GM18909 (cell line): ENCODE data around the gene IQGAP2.
"Not testable (repeated sequence)": the region's sequence is repeated elsewhere in the genome, so short reads cannot be mapped to it uniquely, and the experiment has no call there.

Source experiments
- ATAC-seq: cut with Tn5 transposase; IDR thresholded peaks from one replicate; pipeline ENCODE4 v1.9.1; 2021; ENCODE audit warnings: mild to moderate bottlenecking; ENCODE audit not compliant: unreplicated experiment, poor library complexity

IQGAP2 gene

DNA sequence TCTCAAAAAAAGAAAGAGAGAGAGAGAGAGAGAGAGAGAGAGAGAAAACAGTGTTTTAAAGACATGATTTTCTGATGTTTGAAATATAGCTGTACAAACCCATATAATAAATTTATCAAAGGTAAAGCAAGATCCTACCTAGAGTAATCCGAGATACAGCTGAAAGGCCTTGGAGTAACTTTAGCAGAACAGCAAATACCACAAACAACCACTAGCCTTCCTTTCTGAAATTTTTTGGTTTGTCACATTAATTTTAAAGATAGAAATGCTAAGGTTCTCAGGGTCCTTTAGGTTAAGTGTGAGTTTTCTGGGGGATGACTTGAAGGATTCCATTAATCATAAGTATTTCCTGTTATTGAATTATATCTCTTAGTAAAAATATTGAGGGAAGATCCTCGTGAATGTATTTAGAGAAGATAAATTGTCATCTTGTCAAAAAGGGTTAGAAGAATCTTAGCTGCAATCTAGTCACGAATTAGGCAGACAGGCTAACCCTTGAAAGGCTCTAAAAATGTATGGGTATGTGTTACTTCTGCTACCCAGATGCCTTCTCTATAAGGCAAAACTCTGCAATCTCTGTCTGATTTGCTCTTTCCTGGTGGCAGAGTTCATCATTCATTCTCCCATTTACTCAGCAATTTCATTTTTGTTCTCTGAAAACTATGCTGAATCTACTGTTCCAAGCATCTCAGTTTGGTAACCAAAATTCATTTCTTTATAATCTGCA is 192.8 kb downstream of the IQGAP2 start:
- ATAC-seq, result no peak

DNA sequence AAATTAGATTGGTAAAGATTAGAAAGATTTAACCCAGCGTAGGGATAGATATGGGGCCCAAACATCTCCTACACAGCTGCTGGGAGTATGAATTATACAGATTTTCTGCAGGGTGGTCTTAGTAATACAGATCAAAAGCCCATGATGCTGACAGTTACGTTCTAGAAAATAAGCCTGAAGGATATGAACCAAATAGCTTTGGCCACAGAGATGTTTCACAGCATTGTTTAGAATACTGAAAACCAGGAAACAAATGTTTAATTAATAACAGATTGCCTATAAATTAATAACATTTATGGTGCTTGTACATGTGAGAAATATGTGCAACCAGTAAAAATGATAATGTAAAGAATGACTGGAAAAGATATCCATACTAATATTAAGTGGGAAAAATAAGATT is 195.4 kb downstream of the IQGAP2 start:
- ATAC-seq, result no peak

DNA sequence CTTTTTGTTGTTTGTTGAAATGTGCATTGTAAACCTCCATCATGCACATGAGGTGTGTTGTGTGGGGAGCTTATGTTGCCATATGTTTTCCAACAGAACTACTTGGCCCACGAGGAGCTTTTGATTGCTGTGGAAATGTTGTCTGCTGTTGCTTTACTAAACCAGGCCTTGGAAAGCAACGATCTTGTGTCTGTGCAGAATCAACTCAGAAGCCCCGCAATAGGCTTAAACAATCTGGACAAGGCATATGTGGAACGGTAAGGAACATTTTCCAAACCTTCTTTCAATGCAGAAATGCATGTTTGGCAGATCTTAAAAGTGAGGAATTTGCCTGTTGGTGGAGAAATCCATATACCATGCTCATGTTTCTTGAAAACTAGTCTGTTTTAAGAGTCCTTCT is 197.6 kb downstream of the IQGAP2 start:
- ATAC-seq, result no peak

DNA sequence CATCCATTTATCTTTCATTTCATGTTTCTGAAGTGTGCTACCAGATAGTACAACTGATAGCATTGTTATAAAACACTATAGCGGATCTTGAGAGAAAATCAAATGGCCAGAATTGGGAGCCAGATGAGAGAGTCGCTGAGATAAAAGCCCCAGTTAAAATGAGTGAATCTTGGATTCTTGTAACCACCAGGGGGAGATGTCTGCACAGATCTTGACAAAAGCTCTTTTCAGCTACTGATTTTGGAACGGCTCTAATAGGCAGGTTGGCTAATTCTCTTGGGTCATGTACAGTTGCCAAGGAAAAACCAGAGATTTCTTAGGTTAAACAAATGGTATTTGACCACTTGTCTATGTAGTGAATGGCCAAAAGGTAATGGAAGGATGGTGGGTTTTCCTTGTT is 198.4 kb downstream of the IQGAP2 start:
- no peak for ATAC-seq

DNA sequence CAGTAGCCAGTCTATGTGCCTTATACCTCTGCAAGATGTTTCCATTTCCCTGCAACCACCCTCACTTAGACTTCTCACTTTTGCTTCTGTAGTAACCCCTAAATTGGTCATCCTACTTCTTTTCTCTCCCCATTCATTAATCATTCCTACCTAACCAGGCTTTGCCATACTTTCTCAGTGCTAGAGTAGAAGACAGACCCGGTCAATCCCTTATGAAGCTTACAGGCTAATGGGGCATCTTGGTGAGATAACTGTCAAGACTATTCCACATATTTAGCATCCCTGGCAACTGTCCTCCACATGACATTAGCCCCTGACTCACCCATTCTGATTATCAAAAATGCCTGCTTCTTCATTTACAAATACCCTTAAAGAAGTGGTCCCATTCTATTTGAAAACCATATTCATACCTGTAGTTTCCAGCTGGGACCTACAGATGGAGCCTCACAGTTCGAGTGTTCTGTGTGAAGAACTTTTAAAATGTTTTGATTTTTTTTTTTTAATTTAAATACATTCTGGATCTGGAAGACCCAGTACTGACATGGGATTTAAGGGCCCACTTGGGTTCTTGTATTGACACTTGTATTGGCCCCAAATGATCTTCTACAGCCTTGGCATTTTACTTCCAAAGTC is 199.1 kb downstream of the IQGAP2 start:
- no peak for ATAC-seq

DNA sequence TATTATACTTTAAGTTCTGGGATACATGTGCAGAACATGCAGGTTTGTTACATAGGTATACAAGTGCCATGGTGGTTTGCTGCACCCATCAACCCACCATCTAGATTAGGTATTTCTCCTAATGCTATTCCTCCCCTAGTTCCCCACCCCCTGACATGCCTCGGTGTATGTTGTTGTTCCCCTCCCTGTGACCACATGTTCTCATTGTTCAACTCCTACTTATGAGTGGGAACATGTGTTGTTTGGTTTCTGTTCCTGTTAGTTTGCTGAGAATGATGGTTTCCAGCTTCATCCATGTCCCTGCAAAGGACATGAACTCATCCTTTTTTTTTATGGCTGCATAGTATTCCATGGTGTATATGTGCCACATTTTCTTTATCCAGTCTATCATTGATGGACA is 200.9 kb downstream of the IQGAP2 start:
- ATAC-seq, result not testable (repeated sequence)

DNA sequence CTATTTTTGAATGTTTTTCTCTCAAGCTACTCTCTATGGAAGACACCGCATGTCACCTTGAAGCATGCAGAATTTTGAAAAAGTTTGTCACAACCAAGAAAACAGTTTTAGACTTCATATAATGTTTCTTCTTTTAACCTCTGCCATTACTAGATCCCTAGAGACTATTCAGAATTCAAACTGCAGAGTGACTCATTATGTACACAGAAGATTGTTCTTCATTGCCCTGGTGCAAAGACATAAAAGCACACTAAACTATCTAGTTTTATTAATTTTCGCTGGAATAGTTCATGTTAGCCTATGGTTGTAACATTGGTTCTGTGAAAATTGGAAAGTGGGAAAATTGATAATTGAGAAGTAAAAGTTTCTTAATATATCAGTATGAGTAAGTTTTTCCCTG is 201.8 kb downstream of the IQGAP2 start:
- no peak for ATAC-seq

DNA sequence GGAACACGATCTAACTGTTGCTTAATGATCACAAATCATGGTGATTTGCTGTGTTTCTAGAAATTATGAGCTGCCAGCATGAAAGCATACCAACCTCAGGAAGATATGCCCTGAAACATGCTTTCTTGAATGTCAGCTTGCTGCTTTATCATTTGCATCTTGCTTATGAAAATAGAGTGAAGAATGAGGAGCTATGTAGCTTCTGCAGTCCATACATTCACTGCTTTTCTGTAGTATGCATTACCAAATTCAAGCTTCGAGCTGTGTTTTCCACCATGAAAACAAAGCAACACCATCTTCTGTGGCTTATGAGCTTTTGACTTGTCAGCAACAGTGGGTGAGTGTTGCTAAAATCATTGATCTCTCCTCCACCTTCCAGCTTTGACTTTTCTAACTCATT is 203.6 kb downstream of the IQGAP2 start:
- no peak for ATAC-seq

DNA sequence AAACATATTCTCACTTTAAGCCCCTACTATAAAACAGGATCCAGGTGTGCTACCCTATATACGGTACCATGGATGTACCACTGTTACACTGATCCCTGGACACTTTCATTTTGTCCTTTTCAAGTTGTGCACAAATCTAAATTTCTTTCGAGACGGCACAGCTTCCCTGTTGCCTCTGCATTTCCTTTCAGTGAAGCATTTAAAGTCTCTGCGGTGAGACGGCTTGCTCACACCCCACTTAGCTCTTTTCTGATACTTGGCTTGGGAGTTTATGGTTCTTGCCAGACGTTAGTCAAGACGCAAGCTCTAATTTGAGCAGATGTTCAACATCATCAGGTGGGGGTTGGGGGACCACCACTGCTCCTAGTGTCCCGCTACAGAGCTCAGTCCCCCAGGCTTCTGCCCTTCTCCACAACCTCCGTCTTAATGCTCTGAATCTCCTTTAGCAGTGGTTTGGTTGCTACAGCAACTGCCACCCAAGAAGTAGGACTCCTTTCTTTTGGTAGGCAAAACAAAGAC is 204.3 kb downstream of the IQGAP2 start:
- no peak for ATAC-seq

DNA sequence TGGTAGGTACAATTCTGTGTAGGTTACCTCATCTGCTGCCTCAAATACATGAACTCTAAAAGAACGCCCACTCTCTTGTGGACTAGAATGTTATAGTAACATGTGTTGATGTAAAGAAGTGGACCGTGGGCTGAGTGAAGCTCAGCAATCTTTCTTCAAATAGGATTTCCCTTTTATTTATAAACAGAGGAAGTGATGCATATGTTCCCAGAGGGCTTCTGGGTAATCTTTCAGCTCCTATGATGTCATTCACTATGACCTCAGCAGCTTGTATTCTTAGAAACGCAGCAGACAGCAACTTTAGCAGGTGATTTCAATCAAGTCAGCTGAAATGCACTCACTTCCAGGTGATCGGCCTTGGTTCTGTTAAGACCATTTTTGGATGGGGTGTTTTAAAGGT is 205.7 kb downstream of the IQGAP2 start:
- no peak for ATAC-seq

DNA sequence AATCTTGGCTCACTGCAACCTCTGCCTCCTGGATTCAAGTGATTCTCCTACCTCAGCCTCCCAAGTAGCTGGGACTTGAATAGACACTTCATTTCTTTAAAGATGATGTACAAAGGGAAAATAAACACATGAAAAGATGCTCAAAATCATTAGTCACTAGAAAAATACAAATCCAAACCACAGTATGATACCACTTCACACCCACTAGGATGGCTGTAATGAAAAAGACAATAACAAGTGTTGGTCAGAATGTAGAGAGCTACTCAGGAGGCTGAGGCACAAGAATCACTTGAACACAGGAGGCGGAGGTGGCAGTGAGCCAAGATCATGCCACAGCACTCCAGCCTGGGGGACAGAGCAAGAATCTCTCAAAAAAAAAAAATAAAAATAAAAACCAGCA is 207.1 kb downstream of the IQGAP2 start:
- no peak for ATAC-seq

DNA sequence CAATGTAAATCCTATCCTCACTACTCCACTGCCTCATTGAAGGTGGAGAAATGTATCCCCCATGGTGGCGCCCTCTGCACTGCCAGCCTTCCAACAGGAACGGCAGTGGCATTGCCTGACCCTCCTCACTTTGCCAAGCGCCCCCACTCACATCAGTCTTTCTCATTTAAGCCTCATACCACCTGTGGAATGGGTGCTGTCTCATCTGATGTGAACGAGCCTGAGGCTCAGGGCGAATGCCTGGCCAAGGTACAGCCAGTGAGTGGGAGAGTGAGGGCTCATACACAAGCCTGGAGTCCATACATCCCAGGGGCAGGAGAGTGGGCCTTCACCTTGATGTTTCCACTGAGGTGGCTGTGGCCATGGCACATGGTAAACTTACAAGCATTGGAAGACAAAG is 209.9 kb downstream of the IQGAP2 start:
- ATAC-seq, result no peak

DNA sequence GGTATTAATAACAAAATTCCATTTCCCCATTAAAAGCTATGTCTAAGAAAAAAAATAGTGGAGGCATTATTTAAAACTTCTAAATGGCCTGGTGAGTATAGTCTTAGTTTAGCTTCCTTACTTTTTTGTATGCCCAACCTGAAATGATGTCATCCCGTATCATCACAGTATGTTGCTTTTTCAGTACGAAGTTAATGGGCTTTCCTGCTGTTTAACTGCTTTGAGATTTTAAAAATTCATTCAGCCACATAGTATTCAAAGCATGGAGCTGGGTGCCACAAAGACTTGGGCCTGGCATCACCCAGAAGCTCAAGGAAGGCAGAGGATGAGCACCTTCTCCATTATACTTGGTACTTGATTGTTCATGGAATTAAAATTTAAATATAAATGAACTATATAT is 212.7 kb downstream of the IQGAP2 start:
- ATAC-seq, result no peak

DNA sequence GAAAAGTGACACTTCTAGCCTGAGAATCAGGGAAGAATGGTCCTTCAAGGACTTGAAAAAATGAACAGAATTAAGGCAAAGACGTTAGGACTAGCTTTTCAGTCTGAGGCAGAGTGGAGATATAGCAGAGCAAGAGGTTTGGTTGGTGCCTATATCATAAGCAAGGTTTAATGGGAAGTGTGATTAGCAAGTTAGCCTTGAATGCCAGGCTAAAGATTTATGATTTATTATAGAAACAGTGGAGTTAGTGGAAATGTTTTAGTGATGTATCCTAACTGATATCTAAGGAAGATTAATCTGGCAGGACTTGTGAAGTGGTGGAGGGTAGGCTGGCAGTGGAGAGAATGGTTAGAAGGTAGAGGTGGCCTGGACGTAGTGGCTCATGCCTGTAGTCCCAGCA is 213.1 kb downstream of the IQGAP2 start:
- ATAC-seq, result no peak

DNA sequence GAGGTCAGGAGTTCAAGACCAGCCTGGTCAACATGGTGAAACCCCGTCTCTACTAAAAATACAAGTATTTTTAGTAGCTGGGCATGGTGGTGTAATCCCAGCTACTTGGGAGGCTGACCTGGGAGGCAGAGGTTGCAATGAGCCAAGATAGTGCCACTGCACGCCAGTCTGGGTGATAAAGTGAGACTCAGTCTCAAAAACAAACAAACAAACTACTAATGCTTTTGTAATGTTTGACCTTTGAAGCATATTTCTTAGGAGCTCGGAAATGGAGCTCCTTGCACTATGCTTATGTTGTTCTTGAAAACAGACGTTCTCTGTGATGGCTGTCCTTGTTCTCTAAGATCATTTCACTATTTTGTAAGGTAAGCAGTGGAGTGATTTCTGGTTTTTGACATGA is 214.1 kb downstream of the IQGAP2 start:
- no peak for ATAC-seq

DNA sequence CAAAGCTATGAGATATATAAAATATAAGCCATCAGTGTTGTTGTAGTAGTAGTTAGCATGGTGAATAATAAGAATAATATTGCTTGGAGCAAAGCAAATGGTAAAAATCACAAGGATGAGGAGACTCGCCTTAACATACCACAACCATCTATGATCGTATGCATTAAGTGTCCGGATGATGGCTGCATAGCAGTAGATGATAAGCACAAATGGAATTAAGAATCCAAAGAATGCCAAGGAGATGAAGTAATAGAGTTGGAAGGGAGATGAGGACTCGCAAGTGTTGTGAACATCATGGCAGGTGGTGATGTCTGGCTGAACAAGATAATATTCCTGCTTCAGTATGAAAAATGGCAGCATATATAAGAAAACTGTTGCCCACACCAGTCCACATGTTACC is 214.6 kb downstream of the IQGAP2 start:
- ATAC-seq, result no peak

DNA sequence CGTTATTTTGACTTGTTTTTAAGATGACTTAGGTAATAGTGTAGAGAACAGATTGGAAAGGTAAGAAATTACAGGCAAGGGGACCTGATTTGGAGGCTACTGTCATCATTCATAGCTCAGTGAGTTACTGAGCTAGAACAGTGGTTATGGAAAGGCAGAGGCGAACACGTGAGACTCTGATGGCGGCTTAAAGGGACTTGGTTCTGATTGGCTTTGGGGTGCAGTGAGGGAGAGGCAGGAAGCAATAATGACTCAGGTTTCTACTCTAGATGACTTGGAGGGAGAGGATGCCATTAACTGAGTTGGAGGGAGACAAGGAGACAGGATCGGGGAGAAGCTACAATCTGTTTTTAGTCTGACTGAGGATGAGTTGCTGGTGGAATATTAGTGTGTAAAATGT is 217.1 kb downstream of the IQGAP2 start:
- no peak for ATAC-seq

DNA sequence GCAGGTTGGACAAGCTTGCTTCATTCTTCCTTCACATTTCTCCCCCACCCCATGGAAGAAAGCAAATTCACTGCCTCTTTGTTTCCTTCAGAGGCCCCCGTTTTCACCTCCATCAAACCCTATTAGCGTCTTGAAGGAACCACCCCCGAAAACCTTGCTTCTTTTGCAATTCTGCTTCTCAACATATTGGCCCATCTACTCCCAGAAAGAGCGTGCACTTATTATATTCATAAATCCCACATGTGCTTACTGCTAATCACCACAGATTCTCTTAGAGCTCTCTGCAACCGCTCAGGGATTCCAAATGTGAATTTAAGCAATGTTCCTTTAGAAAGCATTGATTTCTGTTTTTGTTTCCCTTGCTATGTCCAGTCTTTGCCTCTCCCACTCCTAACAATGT is 219.0 kb downstream of the IQGAP2 start:
- no peak for ATAC-seq

DNA sequence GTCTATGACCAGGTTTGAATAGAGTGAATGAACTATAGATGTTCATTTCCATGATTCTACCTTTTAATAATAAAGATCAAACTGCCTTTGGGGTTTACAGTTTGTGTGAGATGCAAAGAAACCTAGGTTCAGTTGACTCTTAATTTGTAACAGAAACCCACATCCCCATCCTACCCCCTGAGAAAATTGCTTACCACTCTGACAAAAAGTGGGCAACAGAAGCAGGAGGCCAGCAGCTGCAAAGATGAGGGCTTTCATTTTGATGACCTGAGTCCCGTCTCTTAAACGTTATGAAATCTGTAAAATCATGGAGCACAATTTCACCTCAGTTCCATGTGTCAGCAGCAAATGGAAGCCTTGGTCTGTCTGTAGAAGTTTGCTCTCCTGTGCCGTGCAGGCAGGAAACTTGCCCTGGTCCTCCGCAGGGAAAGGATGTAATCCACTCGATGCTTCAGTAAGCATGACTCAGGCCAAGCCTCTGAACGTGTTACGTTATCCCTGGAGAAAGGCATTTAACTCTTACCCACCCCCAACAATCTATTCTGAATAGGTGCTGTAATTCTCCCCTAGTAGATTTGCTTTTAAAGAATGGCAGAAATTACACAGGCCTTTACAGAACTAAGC is 220.0 kb downstream of the IQGAP2 start, which contains the start of gene F2RL2:
F2RL2 (minus strand) TSS at position 431 of the 624 bp plus-strand sequence; CDS start at position 258, 173 bp downstream.
- ATAC-seq, result no peak

DNA sequence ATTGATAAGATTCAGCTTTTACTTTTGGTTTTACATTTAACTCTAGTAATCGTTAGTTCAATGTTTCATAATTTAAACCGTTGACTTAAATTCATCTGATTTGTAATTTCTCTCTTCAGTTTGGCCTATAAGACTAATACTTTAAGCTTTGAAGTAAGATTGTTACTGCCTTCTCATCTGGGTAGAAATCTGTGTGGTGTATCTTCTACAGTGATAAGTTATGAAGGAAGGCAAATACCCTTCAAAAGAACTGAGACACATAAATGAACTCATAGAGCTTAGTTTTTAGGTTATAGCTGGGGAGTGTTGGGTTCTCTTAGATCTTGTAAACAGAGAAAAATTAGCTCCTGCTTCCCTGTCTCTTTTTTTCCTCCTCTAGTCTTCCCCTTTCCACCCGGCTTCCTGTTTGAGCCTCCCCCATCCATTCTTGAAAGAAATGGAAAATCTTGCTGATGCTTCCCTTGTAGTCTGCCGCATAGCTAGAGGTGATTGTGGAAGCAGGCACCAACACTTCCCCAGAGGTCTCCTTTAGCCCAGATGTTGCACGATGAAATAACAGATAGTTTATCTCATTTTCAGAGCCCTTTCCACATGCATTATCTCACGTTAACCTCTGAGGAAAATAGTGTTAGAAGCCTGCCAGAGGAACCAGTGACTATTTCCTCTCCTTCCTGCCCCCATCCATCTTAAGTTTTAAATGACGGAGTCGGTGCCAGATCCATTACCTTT is 222.2 kb downstream of the IQGAP2 start:
- ATAC-seq, result no peak

DNA sequence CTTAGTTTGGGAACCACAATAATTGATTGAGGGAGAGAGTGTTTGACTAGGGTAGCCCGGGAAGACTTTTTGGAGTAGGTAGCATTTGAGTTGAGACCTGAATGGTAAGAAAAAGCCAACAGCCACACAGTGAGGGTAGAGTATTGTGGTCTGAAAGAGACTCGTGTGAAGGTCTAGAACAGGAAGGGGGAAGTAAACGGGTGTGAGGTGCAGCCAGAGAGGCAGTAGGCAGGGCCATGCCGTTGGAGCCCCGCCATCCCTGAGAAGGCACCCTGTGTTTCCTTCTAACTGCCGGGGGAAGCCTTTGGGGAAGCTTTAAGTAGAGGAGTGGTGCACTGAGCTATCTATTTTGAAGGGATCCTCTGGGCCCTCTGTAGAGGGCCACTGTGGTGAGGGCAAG is 223.7 kb downstream of the IQGAP2 start:
- ATAC-seq, result no peak
